GM18505 (cell line): ENCODE results near the gene ZNF205.

Source experiments
- ATAC-seq: cut with Tn5 transposase; IDR thresholded peaks from one replicate; pipeline ENCODE4 v1.9.1; 2021; ENCODE audit not compliant: unreplicated experiment
- POLR2A ChIP-seq: IDR thresholded peaks from 4 replicates; pipeline ENCODE4 v1.6.1; 2011; ENCODE audit warnings: borderline replicate concordance; ENCODE audit not compliant: insufficient read depth, insufficient read length; ENCODE audit errors: extremely low read depth

ZNF205 gene

DNA sequence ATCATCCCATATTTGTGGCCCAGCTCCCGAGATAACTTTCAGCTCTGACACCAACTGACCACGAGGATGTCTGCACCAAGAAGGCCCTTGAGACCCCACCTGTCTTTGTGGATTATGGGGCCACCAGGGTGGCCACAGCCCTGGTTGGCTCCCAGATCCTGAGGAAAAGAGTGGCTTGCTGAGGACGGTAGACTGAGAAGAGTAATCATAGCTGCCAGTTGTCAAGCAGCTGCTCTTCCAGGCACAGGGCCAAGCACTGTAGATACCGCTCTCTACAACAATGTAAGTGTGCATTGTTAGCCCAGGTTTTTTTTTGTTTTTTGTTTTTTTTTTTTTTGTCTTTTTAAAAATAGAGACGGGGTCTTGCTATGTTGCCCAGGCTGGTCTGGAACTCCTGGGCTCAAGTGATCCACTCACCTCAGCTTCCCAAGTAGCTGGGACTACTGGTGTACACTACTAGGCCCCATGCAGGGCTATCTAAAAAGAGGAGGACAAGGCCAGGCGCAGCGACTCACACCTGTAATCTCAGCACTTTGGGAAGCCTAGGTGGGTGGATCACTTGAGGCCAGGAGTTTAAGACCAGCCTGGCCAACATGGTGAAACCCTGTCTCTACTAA is 9.6 kb downstream of the ZNF205 start:
- TF ChIP-seq POLR2A: no peak
- ATAC-seq: no peak

DNA sequence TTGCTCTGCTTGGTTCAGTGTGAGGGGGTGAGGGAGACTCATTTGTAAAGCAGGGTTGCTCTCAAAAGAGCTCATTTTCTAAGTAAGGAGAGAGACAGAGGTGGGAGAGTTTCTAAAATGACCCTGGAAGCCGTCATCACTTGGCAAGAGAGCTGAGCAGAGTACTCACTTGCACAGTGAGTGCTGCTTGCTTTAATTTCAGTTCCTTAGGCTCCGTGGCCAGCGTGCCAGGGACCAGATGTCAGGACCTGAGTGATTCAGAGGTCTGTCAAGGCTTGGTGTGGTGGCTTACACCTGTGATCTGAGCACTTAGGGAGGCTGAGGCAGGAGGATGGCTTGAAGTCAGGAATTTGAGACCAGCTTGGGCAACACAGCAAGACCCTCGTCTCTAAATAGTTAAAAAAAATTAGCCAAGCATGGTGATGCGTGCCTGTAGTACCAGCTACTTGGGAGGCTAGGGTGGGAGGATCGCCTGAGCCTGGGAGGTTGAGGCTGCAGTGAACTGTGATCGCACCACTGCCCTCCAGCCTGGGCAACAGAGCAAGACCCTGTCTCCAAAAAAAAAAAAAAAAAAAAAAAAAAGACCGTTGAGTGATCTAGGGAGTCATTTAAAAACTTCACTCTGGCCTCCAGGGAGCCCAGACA is 10.7 kb downstream of the ZNF205 start:
- no peak for ATAC-seq
- TF ChIP-seq POLR2A: no peak

DNA sequence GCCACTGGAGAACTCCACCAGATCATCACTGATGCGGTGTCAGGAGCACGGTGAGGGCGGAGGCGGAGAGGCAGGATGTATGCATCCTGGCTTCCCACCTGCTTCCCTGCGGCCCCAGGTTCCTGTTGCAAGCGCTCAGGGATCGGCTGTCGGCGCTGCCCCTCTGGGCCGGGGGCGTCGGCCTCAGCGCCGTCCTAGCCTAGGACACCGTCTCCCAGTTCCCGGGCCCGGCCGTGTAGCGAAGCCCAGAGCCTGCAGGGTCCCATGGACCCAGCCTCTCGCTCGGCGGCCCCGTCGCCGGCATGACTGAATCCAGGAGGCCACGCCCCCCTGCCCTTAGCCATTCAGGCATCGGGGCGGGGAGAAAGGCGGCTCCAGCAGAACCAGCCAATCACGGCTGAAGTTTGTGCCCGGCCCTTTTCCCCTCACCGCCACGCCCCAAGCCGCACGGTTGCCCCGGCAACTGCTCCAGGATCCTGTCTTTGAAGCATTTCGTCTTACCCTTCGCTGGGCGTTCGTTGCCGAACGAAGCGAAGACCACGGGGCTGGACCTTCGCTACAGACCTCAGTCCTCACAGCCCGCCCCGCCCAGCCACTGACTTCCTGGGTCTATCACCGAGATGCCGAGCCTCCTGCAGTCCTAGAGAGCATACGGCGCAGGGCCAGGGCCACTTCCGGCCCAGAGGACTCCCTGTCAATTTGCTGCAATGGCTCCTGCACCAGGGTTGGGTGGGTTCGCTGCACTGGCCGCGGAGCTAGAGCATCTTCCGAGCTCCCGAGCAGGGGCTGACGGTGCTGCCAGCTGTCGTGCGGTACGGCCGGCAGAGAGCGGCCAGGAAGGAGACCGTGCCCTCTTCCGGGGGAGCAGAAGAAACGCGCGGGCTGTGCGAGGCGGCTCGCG is 11.8 kb downstream of the ZNF205 start:
- peak; percentile 74 for TF ChIP-seq POLR2A
- ATAC-seq: peak; percentile 80

GRCh38 chr16:3127745-3128144 is 15.4 kb downstream of the ZNF205 start:
- TF ChIP-seq POLR2A: no peak
- ATAC-seq: no peak

- ATAC-seq: no peak
- TF ChIP-seq POLR2A: peak; percentile 59
These were observed 17.0 kb downstream of the ZNF205 start for GRCh38 chr16:3129137-3130131.

- ATAC-seq: no peak
- TF ChIP-seq POLR2A: no peak
These were observed 19.5 kb downstream of the ZNF205 start for GRCh38 chr16:3131755-3132377.

DNA sequence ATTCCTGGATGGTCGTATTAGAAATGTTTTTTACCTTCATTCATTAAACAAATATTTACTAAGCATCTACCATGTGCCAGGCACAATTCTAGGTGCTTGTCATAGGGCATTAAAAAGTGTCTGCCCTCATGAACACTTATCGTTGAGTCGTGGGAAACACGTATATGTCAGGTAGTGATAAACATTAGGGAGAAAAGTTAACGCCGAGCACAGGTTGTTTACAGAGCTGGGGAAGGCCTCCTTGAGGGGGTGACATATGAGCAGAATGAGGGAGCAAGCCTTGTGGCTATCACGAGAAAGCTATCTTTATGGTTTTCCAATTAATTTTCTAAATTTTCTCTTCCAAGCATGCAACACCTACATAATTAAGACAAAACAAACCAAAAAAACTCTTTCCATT is 21.5 kb downstream of the ZNF205 start:
- TF ChIP-seq POLR2A: no peak
- ATAC-seq: no peak

DNA sequence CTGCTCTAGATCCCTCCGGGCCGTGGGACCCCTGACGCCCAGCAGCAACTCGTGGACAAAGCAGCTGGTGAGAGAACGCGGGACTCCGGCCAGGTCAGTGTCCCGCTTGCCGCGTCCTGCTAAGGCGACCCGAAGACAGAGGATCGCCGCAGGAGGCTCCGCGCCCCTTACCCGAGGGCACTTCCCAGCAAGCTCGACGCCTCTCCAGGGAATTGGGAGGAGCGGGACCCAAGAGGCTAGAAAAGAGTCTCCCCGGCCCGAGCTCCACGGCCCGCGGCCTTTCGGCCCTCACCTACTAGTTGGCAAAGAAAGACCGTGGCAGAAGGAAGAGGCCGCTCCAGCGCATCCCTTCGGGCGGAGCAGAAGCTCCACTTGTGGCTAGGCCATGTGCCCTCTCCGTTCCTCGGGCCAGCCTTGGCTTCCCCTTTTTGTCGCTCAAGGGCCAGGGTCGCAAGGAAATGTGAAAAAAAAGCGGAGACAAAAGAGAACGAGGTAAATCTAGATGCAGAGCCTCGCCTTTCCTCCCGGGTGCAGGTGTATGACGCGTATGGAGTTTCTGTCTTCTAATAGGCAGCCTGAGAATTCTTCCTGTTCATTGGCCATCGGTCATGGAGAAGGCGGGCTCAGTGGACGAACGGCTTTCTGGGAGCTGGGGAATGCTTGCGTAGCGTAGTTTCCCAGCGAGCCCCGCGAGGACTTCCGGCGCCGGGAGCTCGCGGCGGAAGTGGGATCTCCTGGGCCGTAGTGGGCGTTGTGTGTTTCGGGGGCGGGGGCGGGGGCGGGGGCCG is 22.1 kb downstream of the ZNF205 start, which contains the start of gene ZNF213:
ZNF213 (plus strand) TSS at position 692 of the 788 bp plus-strand sequence. CDS start 2,252 bp downstream, outside the sequence.
- peak; percentile 80 for TF ChIP-seq POLR2A

GRCh38 chr16:3135126-3135715 is 22.8 kb downstream of the ZNF205 start:
- ATAC-seq: no peak

More for the DNA sequence above, 22.1 kb downstream of the ZNF205 start, which contains the start of gene ZNF213:
- peak; percentile 74 for ATAC-seq

DNA sequence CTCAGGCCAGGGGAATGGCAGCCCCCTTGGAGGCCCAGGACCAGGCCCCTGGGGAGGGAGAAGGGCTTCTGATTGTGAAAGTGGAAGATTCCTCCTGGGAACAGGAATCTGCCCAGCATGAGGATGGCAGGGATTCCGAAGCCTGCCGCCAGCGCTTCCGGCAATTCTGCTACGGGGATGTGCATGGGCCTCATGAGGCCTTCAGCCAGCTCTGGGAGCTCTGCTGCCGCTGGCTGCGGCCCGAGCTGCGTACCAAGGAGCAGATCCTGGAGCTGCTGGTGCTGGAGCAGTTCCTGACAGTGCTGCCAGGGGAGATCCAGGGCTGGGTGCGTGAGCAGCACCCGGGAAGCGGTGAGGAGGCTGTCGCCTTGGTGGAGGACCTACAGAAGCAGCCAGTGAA is 24.9 kb downstream of the ZNF205 start:
- TF ChIP-seq POLR2A: no peak
- no peak for ATAC-seq

More at GRCh38 chr16:3135126-3135715, 22.8 kb downstream of the ZNF205 start:
- TF ChIP-seq POLR2A: peak; percentile 65

DNA sequence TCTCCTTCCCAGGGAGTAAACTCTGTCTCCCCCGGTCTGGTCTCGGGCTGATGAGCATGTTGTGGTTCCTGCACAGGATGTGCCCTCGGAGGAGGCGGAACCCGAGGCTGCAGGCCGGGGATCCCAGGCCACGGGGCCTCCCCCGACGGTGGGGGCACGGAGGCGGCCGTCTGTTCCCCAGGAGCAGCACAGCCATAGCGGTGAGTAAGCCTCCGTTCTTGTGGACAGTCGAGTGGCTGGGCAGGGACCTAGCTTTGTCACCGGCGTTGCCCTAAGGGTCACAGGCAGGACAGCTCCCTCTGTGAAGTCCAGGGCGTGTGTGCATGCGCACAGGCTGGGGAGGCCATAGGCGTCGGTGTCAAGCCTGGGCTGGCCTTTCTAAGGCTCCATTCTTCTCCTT is 26.0 kb downstream of the ZNF205 start:
- no peak for TF ChIP-seq POLR2A
- no peak for ATAC-seq
